Eye (tissue), 1 donor: Measurements from ENCODE around the gene VANGL1.

Experiments used
- DNase-seq: peaks from one replicate; pipeline ENCODE4 v3.0.0-alpha.2; 2015

The VANGL1 gene

GRCh38 chr1:115670476-115671175, 28.9 kb downstream of the VANGL1 start:
- no peak for DNase-seq

GRCh38 chr1:115671176-115671934, 29.6 kb downstream of the VANGL1 start:
- no peak for DNase-seq

- no peak for DNase-seq
These were observed 30.6 kb downstream of the VANGL1 start for GRCh38 chr1:115672224-115673009.

GRCh38 chr1:115676498-115677181, 34.9 kb downstream of the VANGL1 start:
- DNase-seq = no peak

- DNase-seq = peak; percentile 90
These were observed 35.4 kb downstream of the VANGL1 start for GRCh38 chr1:115677182-115677555.

GRCh38 chr1:115677565-115677964, 35.8 kb downstream of the VANGL1 start:
- no peak for DNase-seq

- DNase-seq = no peak
These were observed 36.4 kb downstream of the VANGL1 start for GRCh38 chr1:115678141-115678540.

GRCh38 chr1:115679141-115679611, 37.4 kb downstream of the VANGL1 start:
- DNase-seq = no peak

GRCh38 chr1:115680730-115681111, 39.0 kb downstream of the VANGL1 start:
- no peak for DNase-seq

- DNase-seq = no peak
These were observed 41.0 kb downstream of the VANGL1 start for GRCh38 chr1:115682792-115683191.

- no peak for DNase-seq
These were observed 43.4 kb downstream of the VANGL1 start for GRCh38 chr1:115685029-115685705.

- no peak for DNase-seq
These were observed 46.0 kb downstream of the VANGL1 start for GRCh38 chr1:115687744-115688143.

- no peak for DNase-seq
These were observed 49.2 kb downstream of the VANGL1 start for GRCh38 chr1:115690972-115691371.

- no peak for DNase-seq
These were observed 50.5 kb downstream of the VANGL1 start for GRCh38 chr1:115692224-115692623.

- no peak for DNase-seq
These were observed 53.0 kb downstream of the VANGL1 start for GRCh38 chr1:115694805-115695204.

- DNase-seq = no peak
These were observed 55.8 kb downstream of the VANGL1 start for GRCh38 chr1:115697619-115698018.

- no peak for DNase-seq
These were observed 59.3 kb downstream of the VANGL1 start for GRCh38 chr1:115701090-115701489.

GRCh38 chr1:115702959-115703358, 61.2 kb downstream of the VANGL1 start:
- DNase-seq = peak; percentile 44

GRCh38 chr1:115705085-115705951, 63.5 kb downstream of the VANGL1 start:
- peak; percentile 51 for DNase-seq

GRCh38 chr1:115705963-115706362, 64.2 kb downstream of the VANGL1 start:
- DNase-seq = no peak
